ENCODE results near the gene DACT3. TPM values are rescaled to one million over a fixed set of nuclear protein-coding genes. Genes with fewer than 3 reads are reported as not detected.

The DACT3 gene
- total and polyA plus RNA-seq, 2 experiments from 2014 or later, result 0.78 to 2.6 TPM

GRCh38 chr19:46654621-46655152 lies 6.3 kb downstream of the DACT3 start:
- Histone ChIP-seq H4K20me1 (replicated peaks; ENCODE audit: insufficient read depth) (no peaks in the 10 kb centered on the region), H3K27me3 (ENCODE audit: insufficient read depth) (peaks cover 39% of the 10 kb centered on the region), H3K9me2 (ENCODE audit: insufficient read depth) (no peaks in the 10 kb centered on the region), H3K36me3 (ENCODE audit: insufficient read depth) (no peaks in the 10 kb centered on the region), H3K27ac (ENCODE audit: low read depth) (peak overlapping the region; percentile 53; the same call in 1 of the 2 replicates), H3F3A (replicated peaks; ENCODE audit: low read depth) (peaks cover 4% of the 10 kb centered on the region), H3K79me2 (replicated peaks; ENCODE audit: insufficient read depth) (no peaks in the 10 kb centered on the region), H3K4me3 (no peak overlapping the region), H3K4me2 (peak overlapping the region; percentile 49; the same call in 1 of the 2 replicates), H2AFZ (peak overlapping the region; percentile 72), H3K4me1 (ENCODE audit: insufficient read depth) (peaks cover 21% of the 10 kb centered on the region)
- H3K4me1 Mint-ChIP-seq, result peaks cover 22% of the 10 kb centered on the region
- no peak overlapping the region; the same call in 2 of the 3 replicates for H3K4me3 Mint-ChIP-seq
- peak; percentile 54 for DNase-seq (ENCODE audit: low spot score)
- ATAC-seq, result peak; percentile 72
- TF ChIP-seq REST (IDR thresholded peaks at IDR 0.05; ENCODE audit: unreplicated experiment), result no peak
- TF ChIP-seq ZNF462 (CRISPR knock-in tag; IDR thresholded peaks at IDR 0.05), result no peak
- no peak for TF ChIP-seq ETS1 (IDR thresholded peaks at IDR 0.05)
- no peak for TF ChIP-seq CTCF (conservative IDR thresholded peaks at IDR 0.05; ENCODE audit: low read depth in 2 of 2)
- no peak for TF ChIP-seq ZNF331 (CRISPR knock-in tag; IDR thresholded peaks at IDR 0.05; ENCODE audit: low read depth)
- TF ChIP-seq NANOG (IDR thresholded peaks at IDR 0.05; ENCODE audit: borderline replicate concordance), result no peak
- TF ChIP-seq JUNB (IDR thresholded peaks at IDR 0.05; ENCODE audit: unreplicated experiment), result no peak
- no peak for TF ChIP-seq POLR2AphosphoS5 (IDR thresholded peaks at IDR 0.05; ENCODE audit: low read depth)
- TF ChIP-seq ZNF114 (CRISPR knock-in tag; IDR thresholded peaks at IDR 0.05), result no peak
- TF ChIP-seq CREB1 (CRISPR knock-in tag; IDR thresholded peaks at IDR 0.05; ENCODE audit: low read depth), result no peak
- TF ChIP-seq EZH2 (IDR thresholded peaks at IDR 0.05; ENCODE audit: low read depth, unreplicated experiment), result no peak
- TF ChIP-seq STAT1 (IDR thresholded peaks at IDR 0.05; ENCODE audit: unreplicated experiment), result no peak
- no peak for TF ChIP-seq EZH2phosphoT487 (IDR thresholded peaks at IDR 0.05; ENCODE audit: unreplicated experiment)
- peaks cover 3% of the 10 kb centered on the region; the same call in 1 of the 3 replicates for H3K36me3 Mint-ChIP-seq (ENCODE audit: low read depth)
- H3K9me3 Mint-ChIP-seq, result peaks cover 8% of the 10 kb centered on the region
- H3K27ac Mint-ChIP-seq, result no peak overlapping the region
- peaks cover 38% of the 10 kb centered on the region for H3K27me3 Mint-ChIP-seq (ENCODE audit: insufficient read depth, low read depth, poor library complexity)

Measured in GM23338 (cell line).